Erythroblast (primary cell): ENCODE measurements around the gene ZSCAN10.

ENCODE experiments used
- GATA1 ChIP-seq: IDR thresholded peaks from 2 replicates; pipeline ENCODE4 v1.6.1; 2011; ENCODE audit warnings: low read depth, mild to moderate bottlenecking, control low read depth, low read length, moderate library complexity
- POLR2A ChIP-seq: IDR thresholded peaks from 2 replicates; pipeline ENCODE4 v1.6.1; 2011; ENCODE audit warnings: mild to moderate bottlenecking, low read length

- TF ChIP-seq POLR2A (no peak), GATA1 (no peak)
Observed at GRCh38 chr16:3051009-3051408, 48.1 kb downstream of the ZSCAN10 start.
